GM19395 (cell line): ENCODE results near the gene DOHH.

Experiments used
- ATAC-seq: cut with Tn5 transposase; IDR thresholded peaks from one replicate; pipeline ENCODE4 v1.9.1; 2021; ENCODE audit warnings: mild to moderate bottlenecking, moderate library complexity; ENCODE audit not compliant: unreplicated experiment

The DOHH gene

DNA sequence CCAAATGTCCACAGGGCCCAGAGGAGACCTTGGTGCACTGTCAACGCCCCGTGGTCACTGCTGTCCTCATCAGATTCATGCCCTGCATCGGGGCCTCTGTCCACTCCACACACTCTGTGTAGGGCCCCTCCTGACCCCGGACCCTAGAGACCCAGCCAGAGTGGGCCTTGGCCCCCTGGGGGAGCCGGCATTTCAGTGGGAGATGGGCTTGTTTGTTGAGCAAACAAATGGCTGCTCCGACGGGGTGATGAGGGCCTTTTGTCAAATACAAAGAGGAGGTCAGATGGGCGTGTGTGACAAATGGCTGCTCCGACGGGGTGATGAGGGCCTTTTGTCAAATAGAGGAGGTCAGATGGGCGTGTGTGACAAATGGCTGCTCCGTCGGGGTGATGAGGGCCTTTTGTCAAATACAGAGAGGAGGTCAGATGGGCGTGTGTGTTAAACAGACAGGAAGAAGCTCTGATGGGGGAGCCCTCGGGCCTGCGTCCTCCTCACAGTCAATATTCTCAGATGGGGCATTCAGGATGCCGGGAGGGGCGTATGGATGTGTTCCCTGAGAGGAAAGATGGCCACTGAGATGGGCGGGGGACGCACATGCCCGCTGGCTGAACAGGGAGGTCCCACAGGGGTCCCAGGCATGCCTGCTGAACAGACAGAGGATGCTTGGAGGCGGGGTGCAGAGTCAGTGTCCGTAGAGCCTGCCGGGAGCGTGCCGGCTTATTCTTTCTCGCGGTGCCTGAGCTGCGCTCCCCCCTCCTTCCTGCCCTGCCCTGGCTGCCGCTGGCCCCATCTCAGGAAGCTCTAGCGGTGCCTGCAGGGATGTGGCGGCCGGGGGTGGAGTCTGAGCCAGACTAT is 56.4 kb downstream of the DOHH start:
- ATAC-seq = no peak

DNA sequence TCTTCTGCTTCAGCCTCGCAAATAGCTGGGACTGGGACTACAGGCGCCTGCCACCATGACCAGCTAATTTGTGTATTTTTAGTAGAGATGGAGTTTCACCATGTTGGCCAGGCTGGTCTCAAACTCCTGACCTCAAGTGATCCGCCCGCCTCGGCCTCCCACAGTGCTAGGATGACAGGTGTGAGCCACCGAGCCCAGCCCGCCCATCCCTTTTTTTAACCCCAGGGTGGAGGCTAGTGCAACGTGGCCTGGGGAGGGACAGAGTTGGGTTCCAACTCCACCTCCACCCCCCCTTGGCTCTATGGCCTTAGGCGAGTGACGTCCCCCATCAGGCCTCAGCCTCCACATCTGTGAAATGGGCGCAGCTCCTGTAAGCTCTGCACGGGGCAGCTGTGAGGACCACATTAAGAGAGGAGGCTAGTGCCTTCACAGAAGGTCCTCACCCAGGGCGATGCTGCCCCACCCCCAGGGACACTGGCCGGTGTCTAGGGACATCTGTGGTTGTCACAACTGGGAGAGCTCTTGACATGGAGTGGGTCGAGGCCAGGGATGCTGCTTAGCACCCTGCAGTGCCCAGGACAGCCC is 57.9 kb downstream of the DOHH start:
- no peak for ATAC-seq

DNA sequence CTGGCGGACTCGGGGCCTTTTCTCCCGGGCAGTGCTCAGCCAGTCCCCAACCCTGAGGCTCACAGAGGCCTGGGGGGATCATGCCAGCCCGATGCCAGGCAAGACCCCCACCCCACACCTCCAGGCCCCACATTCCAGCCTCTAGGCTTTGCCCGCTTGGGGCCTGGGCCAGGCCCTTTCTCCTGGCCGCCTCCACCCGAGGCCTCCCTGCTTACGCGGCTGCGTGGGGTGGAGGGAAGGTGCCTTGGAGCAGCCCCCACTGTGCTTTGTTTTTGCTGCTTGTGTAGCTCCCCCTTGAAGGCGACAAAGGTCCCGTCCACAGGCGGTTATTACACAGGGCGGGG is 58.5 kb downstream of the DOHH start:
- no peak for ATAC-seq

DNA sequence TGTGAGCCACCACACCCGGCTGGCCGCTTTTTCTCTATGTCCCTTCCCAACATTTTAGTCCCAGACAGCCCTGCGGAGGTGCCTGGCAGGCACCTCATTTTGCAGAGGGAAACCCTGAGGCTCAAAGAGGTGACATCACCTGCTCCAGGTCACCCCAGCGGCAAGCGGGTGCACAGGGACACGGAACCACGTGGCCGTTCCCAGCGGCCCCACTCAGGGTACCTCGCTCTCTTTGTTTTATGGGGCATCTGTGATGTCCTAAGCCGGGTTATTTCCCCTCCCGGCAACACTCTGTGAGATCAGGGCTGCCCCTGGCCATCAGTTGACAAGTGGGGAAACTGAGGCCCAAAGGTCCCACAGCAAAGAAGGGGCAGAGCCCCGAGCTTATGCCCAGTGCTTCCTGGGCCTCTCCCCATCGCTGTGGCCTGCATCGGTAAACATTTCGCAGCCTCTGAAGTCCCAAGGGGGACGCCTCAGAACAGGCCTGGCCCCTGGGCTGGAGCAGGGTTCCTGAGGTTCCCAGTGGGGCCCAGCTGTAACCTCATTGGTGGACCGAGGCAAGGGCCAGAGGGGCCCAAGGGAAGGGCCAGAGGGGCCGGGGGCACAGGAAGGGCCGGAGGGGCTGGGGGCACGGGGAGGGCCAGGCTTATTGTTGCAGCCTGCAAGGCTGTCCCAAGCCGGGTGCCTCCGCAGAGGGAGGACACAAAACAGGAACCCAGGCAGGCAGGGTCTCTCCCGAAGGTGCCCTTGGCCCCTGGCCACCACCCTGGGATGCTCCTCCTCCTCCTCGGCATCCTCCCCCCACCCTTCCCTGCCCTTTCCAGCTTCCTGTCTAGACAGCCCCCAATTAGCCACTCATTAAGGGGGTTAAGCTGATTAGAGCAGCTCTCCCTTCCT is 59.1 kb downstream of the DOHH start:
- no peak for ATAC-seq
